ENCODE data around the gene FMN1. TPM values are rescaled to one million over a fixed set of nuclear protein-coding genes. Genes with fewer than 3 reads are reported as not detected.
A peak's percentile ranks its signal among the peaks of the same experiment; 100 is the strongest.

FMN1 gene
- total RNA-seq, 4 donors from 2014 or later = 12.6 to 52.2 (median 20.1) TPM

- peak; percentile 78 to 88 for DNase-seq (ENCODE audit: low spot score in 2 of 2)
- 16 to 19% methylated on average over 13 of the region's 13 CpGs for WGBS, 2 donors
- intact Hi-C loops (cut with DNase I; ENCODE audit: low total_unique reads) = no loop called here
- TF ChIP-seq CTCF (IDR thresholded peaks at IDR 0.05) = no peak
- TF ChIP-seq POLR2A (IDR thresholded peaks at IDR 0.05) = no peak
- H3K4me3 ChIP-seq (ENCODE audit: low read depth, poor library complexity, severe bottlenecking) = no peak overlapping the region
Observed at GRCh38 chr15:33126559-33127290, 67.8 kb downstream of the FMN1 start.

- H3K4me3 ChIP-seq (ENCODE audit: low read depth, poor library complexity, severe bottlenecking) = no peak overlapping the region
- intact Hi-C loops (cut with DNase I; ENCODE audit: low total_unique reads) = no loop called here
- TF ChIP-seq CTCF (IDR thresholded peaks at IDR 0.05) = no peak
- no peak for TF ChIP-seq POLR2A (IDR thresholded peaks at IDR 0.05)
- DNase-seq (ENCODE audit: low spot score in 2 of 2) = no peak
- 72% methylated on average over 7 of the region's 7 CpGs for WGBS, 2 donors
Observed at GRCh38 chr15:33125894-33126537, 68.5 kb downstream of the FMN1 start.

- DNase-seq (ENCODE audit: low spot score in 2 of 2) = no peak
- TF ChIP-seq POLR2A (IDR thresholded peaks at IDR 0.05) = no peak
- no peak for TF ChIP-seq CTCF (IDR thresholded peaks at IDR 0.05)
- no peak overlapping the region for H3K4me3 ChIP-seq (ENCODE audit: low read depth, poor library complexity, severe bottlenecking)
- 37 to 40% methylated on average over 4 of the region's 4 CpGs for WGBS, 2 donors
- intact Hi-C loops (cut with DNase I; ENCODE audit: low total_unique reads) = no loop called here
Observed at GRCh38 chr15:33124811-33125210, 69.7 kb downstream of the FMN1 start.

GRCh38 chr15:33124279-33124678 lies 70.2 kb downstream of the FMN1 start:
- no peak for DNase-seq (ENCODE audit: low spot score in 2 of 2)
- H3K4me3 ChIP-seq (ENCODE audit: low read depth, poor library complexity, severe bottlenecking) = no peak overlapping the region
- TF ChIP-seq POLR2A (IDR thresholded peaks at IDR 0.05) = no peak
- no peak for TF ChIP-seq CTCF (IDR thresholded peaks at IDR 0.05)
- intact Hi-C loops (cut with DNase I; ENCODE audit: low total_unique reads) = no loop called here
- WGBS, 2 donors = 81 to 83% methylated on average over 4 of the region's 4 CpGs

GRCh38 chr15:33119865-33120264 lies 74.6 kb downstream of the FMN1 start:
- 83 to 90% methylated on average over 4 of the region's 4 CpGs for WGBS, 2 donors
- TF ChIP-seq CTCF (IDR thresholded peaks at IDR 0.05) = no peak
- TF ChIP-seq POLR2A (IDR thresholded peaks at IDR 0.05) = no peak
- no peak for DNase-seq (ENCODE audit: low spot score in 2 of 2)
- no peak overlapping the region for H3K4me3 ChIP-seq (ENCODE audit: low read depth, poor library complexity, severe bottlenecking)
- intact Hi-C loops (cut with DNase I; ENCODE audit: low total_unique reads) = no loop called here
